ENCODE data around the gene TBC1D16. TPM values are rescaled to one million over a fixed set of nuclear protein-coding genes. Genes with fewer than 3 reads are reported as not detected.
"Not testable (repeated sequence)": the region's sequence is repeated elsewhere in the genome, so short reads cannot be mapped to it uniquely, and the experiment has no call there.

Gene TBC1D16
- total RNA-seq, 4 donors from 2014 or later, result 11.9 to 29.7 (median 22.2) TPM

DNA sequence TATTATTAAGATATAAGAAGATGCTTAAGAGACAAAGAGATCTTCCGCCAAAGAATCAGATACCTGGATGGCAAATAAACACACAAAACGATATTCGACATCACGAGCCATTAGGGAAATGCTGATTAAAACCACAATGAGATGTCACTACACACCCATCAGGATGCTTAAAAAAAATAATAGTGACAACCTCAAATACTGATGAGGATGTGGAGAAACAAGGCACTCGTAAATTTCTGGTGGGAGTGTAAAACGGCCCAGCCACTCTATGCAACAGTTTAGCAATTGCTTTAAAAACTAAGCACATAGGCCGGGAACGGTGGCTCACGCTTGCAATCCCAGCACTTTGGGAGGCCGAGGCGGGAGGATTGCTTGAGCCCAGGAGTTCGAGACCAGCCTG lies 39.4 kb downstream of the TBC1D16 start:
- peaks cover 10 to 29% (median 18%) of the 10 kb centered on the region in 4 donors for H3K4me1 ChIP-seq
- TF ChIP-seq, protein P1, sequence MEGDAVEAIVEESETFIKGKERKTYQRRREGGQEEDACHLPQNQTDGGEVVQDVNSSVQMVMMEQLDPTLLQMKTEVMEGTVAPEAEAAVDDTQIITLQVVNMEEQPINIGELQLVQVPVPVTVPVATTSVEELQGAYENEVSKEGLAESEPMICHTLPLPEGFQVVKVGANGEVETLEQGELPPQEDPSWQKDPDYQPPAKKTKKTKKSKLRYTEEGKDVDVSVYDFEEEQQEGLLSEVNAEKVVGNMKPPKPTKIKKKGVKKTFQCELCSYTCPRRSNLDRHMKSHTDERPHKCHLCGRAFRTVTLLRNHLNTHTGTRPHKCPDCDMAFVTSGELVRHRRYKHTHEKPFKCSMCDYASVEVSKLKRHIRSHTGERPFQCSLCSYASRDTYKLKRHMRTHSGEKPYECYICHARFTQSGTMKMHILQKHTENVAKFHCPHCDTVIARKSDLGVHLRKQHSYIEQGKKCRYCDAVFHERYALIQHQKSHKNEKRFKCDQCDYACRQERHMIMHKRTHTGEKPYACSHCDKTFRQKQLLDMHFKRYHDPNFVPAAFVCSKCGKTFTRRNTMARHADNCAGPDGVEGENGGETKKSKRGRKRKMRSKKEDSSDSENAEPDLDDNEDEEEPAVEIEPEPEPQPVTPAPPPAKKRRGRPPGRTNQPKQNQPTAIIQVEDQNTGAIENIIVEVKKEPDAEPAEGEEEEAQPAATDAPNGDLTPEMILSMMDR (IDR thresholded peaks at IDR 0.05), result no peak
- no peak for TF ChIP-seq POLR2A (IDR thresholded peaks at IDR 0.05)
- peak overlapping the region in 2 of 4 donors; percentile 57 to 73 for H3K27ac ChIP-seq
- H3K4me3 ChIP-seq, result no peak overlapping the region
- no peaks in the 10 kb centered on the region for H3K9me3 ChIP-seq
- H3K27me3 ChIP-seq, result no peaks in the 10 kb centered on the region
- no peak for DNase-seq
- no peaks in the 10 kb centered on the region for H3K36me3 ChIP-seq

DNA sequence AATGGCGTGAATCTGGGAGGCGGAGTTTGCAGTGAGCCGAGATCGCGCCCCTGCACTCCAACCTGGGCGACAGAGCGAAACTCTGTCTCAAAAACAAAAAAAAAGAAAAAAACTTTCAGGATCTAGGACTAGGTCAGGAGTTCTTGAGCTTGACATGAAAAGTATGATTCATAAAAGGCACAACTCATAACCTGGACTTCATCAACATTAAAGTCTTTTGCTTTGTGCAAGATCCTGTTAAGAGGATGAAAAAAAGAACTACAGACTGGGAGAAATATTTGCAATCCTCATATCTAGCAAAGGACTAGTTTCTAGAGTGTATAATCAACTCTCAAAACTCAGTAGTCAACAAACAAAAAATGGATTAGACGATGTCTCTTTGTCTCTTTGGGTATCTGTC lies 40.0 kb downstream of the TBC1D16 start:
- Histone ChIP-seq H3K4me3 (no peak overlapping the region), H3K9me3 (no peaks in the 10 kb centered on the region), H3K36me3 (no peaks in the 10 kb centered on the region), H3K27ac (no peak overlapping the region), H3K27me3 (no peaks in the 10 kb centered on the region), H3K4me1 (peaks cover 10 to 35% (median 20%) of the 10 kb centered on the region in 4 donors)
- TF ChIP-seq, protein P1 (IDR thresholded peaks at IDR 0.05), result no peak
- TF ChIP-seq POLR2A (IDR thresholded peaks at IDR 0.05), result no peak
- DNase-seq, result no peak

DNA sequence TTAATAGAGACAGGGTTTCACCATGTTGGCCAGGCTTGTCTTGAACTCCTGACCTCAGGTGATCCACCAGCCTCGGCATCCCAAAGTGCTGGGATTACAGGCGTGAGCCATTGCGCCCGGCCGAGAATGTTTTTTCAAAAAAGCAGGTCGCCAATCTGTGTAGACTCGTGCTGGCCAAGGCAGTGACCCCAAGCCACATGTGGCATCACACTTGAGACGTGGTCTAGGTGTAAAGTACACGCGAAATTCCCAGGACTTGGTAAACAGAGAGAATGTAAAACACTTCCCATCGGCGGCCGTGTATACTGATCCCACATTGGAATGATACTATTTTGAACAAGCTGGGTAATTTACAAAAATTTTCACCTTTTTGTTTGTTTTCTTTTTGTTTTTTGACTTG lies 41.1 kb downstream of the TBC1D16 start:
- TF ChIP-seq, protein P1 (IDR thresholded peaks at IDR 0.05), result no peak
- TF ChIP-seq POLR2A (IDR thresholded peaks at IDR 0.05), result no peak
- H3K27me3 ChIP-seq, result no peaks in the 10 kb centered on the region
- H3K9me3 ChIP-seq, result no peaks in the 10 kb centered on the region
- no peak overlapping the region for H3K27ac ChIP-seq
- H3K4me3 ChIP-seq, result no peak overlapping the region
- H3K4me1 ChIP-seq, result peaks cover 10 to 45% (median 20%) of the 10 kb centered on the region in 4 donors
- no peaks in the 10 kb centered on the region for H3K36me3 ChIP-seq
- no peak for DNase-seq

DNA sequence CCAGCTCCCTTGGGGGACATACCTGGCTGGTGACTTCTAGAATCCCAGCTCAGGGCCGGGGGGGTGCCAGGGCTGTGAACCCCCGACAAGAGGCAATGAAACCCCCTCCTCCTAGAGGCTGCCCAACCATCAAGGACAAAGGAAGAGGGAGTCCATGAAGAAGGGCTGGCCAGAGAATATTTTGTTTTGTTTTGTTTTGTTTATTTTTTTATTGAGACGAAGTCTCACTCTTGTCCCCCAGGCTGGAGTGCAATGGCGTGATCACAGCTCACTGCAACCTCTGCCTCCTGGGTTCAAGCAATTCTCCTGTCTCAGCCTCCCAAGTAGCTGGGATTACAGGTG lies 41.5 kb downstream of the TBC1D16 start:
- H3K27me3 ChIP-seq, H3K4me3 ChIP-seq, DNase-seq, H3K36me3 ChIP-seq, H3K9me3 ChIP-seq: not testable (repeated sequence)
- peaks cover 10 to 49% (median 20%) of the 10 kb centered on the region in 4 donors for H3K4me1 ChIP-seq
- H3K27ac ChIP-seq, result peak overlapping the region in 1 of 4 donors; percentile 45

DNA sequence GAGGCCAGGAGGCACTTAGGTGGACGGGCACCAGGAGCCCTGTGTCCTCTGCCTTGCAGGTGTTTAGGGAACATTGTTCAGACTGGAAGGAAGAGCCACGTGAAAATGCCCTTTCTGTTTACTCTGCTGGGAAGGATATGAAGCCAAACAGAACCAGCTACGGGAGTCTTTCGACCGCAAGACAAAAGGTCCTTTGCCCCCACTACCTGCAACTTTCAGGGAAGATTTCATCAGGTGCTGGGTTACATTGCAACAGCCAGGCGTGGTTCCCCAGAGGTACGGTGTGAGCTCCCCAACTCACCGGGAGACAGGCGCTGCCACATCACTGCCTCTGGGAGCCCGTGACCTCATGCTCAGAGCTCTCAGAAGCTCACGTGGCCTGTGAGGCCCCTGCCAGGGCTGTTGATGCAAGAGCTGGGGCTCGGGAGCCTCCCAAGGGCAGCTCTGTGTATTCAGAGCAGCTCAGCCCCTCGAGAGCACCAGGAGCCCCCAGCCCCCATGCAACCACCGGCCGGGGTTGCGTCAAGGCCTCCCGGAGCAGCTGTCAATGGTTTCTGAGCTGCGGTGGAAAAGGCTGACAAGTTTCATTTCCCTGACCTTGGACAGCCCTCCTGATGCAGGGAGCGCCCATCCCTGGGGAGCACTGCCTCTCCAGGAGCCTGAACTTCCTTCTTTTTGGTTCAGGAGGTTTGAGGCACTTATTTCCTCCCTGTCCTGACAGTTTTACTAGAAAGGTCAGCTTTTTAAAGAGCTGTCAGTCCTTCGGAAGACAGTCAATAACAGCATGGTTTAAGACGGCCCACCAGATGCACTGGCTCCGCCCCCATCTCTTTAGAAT lies 42.1 kb downstream of the TBC1D16 start:
- TF ChIP-seq, protein P1 (IDR thresholded peaks at IDR 0.05), result no peak
- TF ChIP-seq POLR2A (IDR thresholded peaks at IDR 0.05), result peak in 1 of 2 donors; percentile 20
- Histone ChIP-seq H3K4me1 (peaks cover 10 to 55% (median 21%) of the 10 kb centered on the region in 4 donors), H3K27ac (peak overlapping the region in 2 of 4 donors; percentile 17 to 45), H3K27me3 (no peaks in the 10 kb centered on the region), H3K36me3 (no peaks in the 10 kb centered on the region), H3K4me3 (peak overlapping the region in 1 of 4 donors; percentile 11), H3K9me3 (no peaks in the 10 kb centered on the region)
- peak; percentile 43 to 88 (median 69) for DNase-seq

DNA sequence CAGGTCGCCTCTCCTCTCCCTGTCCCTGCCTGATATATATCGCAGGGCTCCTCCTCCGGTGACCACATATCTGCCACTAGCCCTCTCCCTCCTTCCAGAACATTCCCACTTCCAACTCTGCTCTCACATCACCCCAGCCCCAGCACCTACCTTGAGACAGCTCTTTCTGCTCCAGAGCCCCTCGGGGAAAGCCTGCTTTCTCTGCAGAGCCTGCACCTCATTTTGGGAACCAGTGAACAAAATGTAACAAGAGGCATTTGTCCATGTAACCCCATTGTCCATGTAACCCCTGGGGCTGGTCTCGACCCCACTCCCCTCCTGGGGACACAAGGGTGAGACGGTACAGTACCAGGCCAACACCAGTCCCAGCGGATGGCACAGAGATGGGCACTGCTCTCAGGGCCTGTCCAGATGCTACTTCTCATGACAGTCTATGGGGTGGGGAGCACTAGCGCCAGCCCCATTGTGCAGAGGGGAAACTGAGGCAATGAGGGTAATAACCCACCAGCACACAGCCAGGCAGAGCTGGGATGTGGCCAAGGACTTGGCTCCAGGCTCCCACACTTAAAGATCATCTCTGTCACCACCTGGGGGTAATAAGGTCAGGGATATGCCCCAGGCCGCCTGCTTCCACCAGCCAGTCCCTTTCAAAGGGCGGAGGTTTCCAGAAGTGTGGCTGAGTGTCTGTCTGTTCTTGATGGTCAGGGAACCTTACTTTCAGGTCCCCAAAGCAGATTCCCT lies 42.9 kb downstream of the TBC1D16 start:
- H3K4me1 ChIP-seq, result peaks cover 10 to 62% (median 24%) of the 10 kb centered on the region in 4 donors
- no peaks in the 10 kb centered on the region for H3K9me3 ChIP-seq
- H3K27ac ChIP-seq, result peak overlapping the region in 1 of 4 donors; percentile 45
- H3K36me3 ChIP-seq, result no peaks in the 10 kb centered on the region
- peak overlapping the region in 1 of 4 donors; percentile 55 for H3K4me3 ChIP-seq
- TF ChIP-seq, protein P1 (IDR thresholded peaks at IDR 0.05), result no peak
- TF ChIP-seq POLR2A (IDR thresholded peaks at IDR 0.05), result no peak
- no peaks in the 10 kb centered on the region for H3K27me3 ChIP-seq
- DNase-seq, result no peak

Data from Peyer's patch (tissue), 4 donors.